HS-5 (cell line): Measurements from ENCODE around the gene PEX5.
A peak's percentile ranks its signal among the peaks of the same experiment; 100 is the strongest.

ENCODE experiments used
- DNase-seq: peaks from one replicate; pipeline ENCODE4 v3.0.0-alpha.2; 2012; ENCODE audit warnings: low read depth

PEX5 gene

GRCh38 chr12:7189398-7190267 is at the start of gene PEX5:
PEX5 (plus strand) TSS chr12:7189686; CDS start chr12:7190378, 692 bp downstream.
- peak; percentile 73 for DNase-seq

DNA sequence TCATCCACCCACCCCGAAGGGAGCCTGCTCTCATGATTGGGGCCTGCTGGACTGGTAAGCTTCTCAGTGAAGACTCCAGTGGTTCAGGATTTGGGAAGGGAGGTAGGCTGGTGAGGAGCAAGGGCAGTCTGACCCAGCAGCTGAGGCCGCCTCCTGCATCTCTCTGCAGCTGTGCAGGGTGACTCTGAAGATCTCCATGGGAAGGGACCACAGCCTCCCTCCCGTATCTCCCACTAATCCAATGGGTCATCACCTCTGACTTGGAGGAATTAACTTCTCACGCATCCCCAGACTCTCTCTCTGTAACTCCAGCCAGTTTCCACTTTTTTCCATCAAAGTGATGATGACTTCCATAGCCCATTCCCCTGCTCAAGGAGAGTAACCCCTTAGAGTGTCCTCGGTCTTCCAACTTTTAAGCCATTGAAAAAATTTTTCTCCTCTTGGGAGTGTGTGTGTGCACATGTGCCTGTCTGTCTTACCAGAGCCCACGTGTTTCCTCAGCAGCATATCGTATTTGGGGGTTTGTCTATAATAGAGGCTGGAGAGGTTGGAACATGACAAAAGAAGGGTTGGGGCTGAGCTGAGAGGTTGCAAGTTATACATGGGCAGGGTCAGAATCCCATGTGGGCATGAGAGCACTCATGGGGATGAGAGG is 48.0 kb upstream of the PEX5 start:
- DNase-seq: no peak

GRCh38 chr12:7142056-7142644 is 47.3 kb upstream of the PEX5 start:
- DNase-seq: peak; percentile 13

- DNase-seq: no peak
Observed at GRCh38 chr12:7142809-7143465, 46.5 kb upstream of the PEX5 start.

GRCh38 chr12:7143564-7143963 is 45.9 kb upstream of the PEX5 start:
- no peak for DNase-seq

- no peak for DNase-seq
Observed at GRCh38 chr12:7144414-7145120, 44.9 kb upstream of the PEX5 start.

DNA sequence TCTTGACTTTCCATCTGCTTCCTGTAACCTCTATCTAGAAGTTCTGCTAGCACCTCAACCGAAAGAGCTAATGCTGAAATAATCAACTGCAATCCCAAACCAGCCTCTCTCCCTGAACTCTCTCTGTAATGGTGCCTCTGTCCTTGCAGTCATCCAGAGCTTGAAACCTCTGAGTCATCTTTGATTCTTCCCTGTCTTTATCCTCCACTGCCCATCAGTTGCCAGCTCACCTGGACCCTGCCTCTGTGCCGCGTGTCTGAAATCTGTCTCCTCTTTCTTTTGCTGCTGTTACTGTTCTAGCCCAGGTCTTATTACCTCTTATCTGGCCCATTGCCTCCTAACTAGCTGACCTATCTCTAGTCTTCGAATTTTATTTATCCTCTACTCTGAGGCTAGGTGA is 43.8 kb upstream of the PEX5 start:
- no peak for DNase-seq

DNA sequence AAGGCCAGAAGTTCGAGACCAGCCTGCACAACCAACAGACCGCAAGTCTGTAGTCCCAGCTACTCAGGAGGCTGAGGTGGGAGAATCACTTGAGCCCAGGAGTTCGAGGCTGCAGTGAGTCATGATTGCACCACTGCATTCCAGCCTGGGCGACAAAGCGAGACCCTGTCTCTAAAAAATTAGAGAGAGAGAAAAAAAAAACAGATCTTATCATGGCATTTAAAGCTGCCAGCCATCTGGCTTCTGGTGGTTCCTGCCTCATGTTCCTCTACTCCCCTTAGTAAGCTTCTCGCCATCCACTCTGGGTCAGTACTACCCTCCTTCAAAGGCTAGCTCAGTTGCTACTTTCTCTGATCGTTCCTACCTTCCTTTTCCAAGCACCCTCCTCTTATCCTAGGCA is 43.3 kb upstream of the PEX5 start:
- DNase-seq: no peak

DNA sequence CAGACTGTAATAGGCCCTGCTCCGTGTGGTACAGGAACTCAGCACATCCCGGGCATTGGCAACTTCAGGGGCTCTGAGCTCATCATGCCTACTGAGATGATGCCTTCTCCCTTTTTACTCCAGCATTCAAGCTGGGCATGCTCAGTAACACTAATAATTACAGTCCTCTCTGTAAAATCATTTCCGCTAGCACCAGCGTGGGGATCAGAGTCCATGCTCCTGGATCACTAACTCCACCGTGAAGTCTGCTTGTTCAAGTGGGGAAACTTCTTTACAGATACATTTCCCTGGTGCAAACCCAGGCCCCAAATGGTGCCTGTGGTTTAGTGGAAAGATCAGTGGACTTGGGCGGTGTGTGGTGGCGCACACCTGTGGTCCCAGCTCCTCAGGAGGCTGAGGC is 42.6 kb upstream of the PEX5 start:
- no peak for DNase-seq

- DNase-seq: no peak
Observed at GRCh38 chr12:7150356-7150755, 39.1 kb upstream of the PEX5 start.

DNA sequence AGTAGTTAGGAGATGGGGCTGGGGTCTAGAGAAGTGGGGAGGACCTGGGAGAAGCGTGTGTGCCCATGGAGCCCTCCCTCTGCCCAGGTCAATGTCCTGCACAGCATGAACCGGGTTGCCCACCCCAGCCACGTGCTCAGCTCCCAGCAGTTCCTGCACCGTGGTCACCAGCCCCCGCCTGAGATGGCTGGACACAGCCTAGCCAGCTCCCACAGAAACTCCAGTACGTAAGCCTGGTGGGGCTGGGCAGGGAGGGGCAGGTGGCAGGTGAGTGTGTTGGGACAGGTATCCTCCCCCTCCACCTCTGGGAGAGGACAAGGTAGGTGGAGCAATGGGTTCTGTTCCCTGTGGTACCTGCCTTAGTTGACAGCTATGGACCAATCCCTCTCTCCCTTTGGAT is 38.6 kb upstream of the PEX5 start:
- DNase-seq: no peak

DNA sequence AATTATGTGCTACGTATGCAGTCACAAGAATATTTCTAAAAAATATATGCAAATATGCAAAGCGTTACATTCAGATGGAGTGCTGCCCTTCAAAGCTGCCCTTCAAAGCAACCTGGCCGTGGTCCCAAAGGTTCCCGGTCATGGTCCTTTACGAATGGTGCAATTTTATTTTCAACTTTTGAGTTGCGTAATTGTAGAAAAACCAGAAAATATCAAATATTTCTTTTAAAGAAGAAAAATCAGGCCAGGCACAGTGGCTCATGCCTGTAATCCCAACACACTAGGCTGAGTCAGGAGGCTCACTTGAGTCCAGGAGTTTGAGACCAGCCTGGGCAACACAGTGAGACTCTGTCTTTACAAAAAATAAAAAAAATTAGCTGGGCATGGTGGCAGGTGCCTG is 38.0 kb upstream of the PEX5 start:
- no peak for DNase-seq

GRCh38 chr12:7152818-7153217 is 36.7 kb upstream of the PEX5 start:
- DNase-seq: no peak

DNA sequence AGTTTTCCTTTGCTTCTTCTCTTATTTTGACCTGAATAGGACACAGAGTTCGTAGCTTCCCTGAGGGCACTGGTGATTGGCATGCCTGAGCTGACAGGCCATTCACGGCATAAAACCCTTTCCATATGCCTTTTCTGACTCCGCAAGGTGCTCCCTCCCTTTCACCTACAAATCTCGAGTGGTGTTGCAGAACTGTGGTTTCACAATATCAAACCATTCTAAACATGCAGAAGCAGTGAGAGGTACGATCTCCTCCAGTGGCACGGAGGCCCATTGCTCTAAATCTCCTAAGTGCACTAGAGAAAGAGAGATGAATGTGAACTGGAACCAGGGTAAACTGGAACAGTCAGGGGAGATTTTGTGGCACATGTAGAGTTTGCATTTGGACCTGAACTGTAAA is 35.4 kb upstream of the PEX5 start:
- DNase-seq: no peak

DNA sequence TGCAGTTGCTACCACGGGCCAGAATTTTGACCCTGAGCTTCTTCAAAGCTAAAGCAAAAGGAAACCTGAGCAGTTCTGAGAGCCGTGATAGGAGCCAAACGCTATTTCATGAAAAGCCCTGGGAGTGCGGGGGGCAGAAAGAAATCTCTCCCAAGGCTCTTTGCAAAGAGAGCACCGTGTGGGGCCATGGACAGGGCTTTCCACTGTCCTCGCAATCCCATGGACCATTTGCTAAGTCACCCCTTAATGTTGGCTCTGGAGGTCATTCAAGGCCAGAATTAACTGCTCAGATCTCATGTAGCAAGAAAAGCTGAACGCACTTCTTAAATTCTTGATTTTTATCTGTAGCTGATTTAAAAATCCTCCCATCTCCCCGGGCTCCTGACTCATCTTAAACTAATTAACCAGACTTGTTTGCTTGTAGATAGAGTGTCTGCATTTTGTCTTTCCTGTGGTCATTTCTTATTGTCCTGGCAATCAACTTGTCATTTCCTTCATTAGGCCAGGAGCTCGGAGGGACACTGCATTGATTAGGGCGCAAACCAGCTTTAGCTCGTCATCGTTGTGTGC is 34.5 kb upstream of the PEX5 start:
- DNase-seq: no peak

DNA sequence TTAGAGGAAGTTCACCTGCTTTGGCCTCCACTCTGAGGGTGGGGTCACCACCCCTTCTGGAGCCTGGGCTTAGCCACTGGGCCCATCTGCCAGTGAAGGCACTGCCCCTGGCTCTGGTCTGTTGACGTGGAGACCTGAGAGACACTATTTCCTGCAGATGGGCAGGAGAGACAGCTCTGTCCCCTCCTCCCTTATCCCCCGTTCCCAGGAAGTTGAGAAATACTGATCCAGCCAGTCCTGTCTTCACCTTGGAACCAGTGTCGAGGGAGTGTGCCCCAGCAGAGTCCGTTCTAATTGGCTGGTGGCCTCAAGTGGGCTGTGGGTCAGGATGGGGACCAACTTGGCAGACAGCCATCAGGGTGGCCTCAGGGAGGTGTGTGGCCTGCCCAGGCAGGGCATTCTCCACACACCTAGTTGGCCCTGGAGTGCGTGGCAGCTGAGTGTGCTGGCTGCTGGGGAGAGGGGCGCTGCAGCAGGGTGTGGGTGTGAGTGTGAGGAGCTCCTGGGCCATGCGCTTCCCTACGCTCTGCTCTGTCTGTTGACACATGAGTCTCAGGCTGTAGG is 33.9 kb upstream of the PEX5 start:
- no peak for DNase-seq

DNA sequence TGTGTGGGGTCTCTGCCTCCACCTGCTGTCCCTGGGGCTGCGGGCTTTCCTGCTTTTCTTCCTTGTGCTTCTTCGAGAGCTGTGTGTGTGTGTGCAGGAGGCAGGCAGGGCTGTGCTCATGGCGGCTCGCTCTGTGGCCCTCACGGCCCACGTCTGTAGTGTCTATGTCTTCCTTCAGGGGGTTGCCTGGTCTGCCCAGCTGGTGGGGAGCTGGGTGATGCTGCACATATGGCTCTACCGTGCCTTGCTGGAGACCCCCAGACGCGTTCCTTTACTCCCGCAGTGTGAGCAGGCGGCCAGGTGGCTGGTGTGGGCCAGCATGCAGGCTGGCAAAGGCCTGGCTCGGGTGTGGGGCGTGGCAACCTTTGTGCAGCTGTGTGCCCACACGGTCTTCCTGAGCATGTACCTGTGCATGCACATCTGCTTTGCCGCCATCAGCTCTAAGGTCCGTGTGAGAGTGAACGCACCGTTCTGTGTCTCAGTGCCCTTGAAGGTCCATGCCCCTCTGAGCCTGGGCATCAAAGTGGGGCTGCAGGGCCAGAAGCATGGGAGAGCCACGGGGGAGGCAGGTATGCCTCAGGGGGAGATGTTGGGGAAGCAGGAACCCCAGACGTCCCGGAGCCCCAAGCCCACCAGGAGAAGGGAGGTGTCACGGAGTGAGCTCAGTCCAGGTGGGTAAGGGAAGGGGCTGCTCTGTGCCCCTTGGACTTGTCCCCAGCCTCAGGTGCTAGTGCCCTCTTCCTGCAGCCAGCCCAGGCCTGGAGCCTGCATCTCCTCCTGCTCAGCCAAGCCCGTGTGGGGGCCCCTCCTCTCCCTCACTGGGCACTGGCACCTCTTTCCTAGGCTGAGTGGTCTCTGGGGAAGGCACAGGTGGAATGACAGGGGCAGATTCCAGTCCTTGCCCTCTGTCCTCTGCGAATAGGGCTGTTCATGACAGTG is 33.0 kb upstream of the PEX5 start:
- no peak for DNase-seq

DNA sequence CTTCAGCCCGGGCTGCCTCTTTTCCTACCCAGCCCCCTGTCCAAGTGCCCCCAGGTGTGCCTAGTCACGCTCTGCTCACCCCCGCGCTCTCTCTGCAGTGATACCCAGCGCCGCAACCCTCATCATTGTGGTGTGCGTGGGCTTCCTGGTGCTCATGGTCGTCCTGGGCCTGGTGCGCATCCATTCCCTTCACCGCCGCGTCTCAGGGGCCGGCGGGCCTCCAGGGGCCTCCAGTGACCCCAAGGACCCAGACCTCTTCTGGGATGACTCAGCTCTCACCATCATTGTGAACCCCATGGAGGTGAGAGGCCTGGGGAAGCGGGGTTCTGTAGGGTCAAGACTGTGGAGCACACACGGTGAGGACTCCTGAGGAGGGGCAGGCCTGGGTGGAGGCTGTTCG is 32.1 kb upstream of the PEX5 start:
- no peak for DNase-seq

DNA sequence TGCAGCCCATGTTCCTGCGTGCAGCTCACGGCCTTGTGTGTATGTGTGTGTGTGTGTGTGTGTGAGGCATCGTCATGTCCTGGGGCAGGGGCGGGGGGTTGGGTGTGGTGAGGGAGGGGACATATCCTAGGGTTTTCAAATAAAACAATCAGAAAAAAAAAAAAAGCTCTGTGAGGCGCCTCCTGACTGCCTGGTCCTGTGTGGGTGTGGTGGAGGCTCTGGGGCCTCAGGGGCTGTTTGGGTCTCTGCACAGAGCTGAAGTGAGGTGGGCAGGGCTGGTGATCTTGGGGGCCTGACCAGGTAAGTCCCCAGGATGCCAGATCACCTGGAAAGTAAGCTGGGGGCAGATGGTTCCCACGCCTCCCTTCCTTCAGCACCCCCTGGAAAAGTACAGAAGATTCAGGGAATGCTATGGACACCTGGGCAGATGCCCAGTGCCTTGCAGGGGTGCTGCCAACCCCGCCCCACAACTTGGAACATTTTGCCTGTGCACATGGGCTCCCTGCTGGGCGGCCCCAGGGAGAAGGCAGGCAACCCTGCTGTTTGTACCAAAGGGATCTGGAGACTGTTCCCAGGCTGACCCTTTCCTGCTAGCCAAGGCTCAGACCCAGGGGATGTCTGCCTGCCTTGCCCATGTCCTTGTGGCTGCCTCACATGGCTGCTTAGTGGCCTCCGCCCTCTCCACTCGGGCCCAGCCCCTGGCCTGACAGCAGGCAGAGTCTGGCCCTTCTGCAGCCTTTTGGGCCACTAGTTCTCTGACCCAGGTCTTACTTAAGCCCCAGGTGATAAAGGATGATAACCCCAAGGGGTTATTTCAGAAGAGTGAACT is 30.5 kb upstream of the PEX5 start:
- DNase-seq: no peak
